NCI-H345 treated with DMSO at 0.1 percent for 48 hours (cell line): ENCODE data around the gene ADAM30.
A peak's percentile ranks its signal among the peaks of the same experiment; 100 is the strongest.
"Not testable (repeated sequence)": the region's sequence is repeated elsewhere in the genome, so short reads cannot be mapped to it uniquely, and the experiment has no call there.

Experiments
- DNase-seq: peaks from one replicate; lab custom pipeline; 2025; ENCODE audit not compliant: unreplicated experiment; lab: John Stamatoyannopoulos, UW

ADAM30 gene

DNA sequence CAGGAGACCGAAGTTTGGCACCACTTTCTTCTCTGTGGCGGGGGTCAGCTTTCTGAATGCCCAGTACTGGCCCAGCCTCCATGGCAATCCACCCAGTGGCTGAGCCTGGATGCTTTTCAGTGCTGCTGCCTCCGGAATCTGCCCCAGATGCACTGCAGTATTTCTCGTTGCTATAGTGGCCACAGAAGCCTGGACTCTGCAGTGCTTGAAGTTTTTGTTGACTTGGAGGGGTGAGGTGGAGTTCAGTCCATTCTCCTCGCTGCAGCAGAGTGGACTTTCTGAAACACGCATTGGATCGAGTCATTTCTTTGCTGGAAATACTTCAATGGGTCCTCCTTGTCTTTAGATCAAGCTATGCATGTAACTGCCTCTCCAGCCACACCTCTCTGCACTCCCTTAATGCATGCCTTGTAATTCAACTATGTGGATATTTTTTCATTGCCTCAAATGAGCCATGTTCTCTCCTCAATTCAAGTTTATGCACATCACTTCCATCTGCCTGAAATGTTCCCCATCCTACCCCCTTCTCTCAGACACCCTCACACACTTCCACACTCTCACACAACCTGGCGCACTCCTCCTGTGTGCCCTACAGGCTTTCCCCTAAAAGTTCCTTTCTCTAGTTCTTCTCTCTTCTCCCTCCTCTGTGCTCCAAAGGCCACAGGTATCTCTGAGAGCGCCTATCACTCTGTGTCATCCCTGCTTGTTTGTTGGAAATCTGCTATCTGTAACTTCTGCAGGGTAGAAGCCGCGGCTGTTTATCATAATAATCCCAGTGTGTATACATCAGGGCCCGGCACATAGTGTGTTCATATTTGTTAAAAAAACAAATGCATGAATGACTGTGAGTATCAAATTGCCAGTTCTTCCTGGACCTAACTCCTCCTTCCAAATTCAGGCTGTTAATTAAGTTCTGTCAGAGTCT lies 16.5 kb downstream of the ADAM30 start:
- no peak for DNase-seq

GRCh38 chr1:119878171-119878570 lies 18.1 kb downstream of the ADAM30 start:
- peak; percentile 33 for DNase-seq

- no peak for DNase-seq
Measured at GRCh38 chr1:119874186-119874585, 22.1 kb downstream of the ADAM30 start.

GRCh38 chr1:119873135-119874015 lies 22.9 kb downstream of the ADAM30 start:
- DNase-seq: no peak

GRCh38 chr1:119871881-119872280 lies 24.4 kb downstream of the ADAM30 start:
- no peak for DNase-seq

DNA sequence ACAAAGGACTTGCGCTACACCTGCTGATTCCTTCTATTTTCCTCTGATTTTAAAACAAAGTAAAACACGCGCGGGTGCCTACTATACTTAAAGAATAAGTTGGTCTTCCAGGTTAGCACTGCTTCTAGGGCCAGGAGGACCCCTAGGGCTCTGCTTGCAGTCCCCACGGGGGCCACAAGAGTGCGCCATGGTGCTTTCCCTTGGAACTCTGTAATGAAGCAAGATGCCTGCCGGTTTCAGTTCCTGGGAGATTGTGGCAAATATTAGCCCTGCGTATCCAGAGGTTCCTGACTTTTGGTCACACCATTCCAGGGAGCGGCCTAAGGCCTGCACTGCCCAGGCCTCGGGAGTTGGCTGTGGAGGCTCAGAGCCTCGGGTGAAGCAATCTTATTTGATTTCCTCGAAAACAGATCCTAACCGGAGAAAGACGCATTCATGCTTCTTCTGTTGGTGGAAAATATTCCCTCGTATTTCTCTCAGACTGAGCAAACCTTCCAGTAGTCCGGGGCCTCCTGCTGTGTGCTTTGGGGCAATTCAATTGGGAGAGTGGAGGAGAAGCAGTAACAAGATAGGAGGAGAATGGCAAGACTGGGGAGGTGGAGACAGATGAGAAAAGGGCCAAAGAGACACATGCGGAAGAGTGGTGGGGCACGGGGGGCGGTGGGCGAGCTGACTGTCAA lies 25.3 kb downstream of the ADAM30 start:
- DNase-seq: peak; percentile 68

DNA sequence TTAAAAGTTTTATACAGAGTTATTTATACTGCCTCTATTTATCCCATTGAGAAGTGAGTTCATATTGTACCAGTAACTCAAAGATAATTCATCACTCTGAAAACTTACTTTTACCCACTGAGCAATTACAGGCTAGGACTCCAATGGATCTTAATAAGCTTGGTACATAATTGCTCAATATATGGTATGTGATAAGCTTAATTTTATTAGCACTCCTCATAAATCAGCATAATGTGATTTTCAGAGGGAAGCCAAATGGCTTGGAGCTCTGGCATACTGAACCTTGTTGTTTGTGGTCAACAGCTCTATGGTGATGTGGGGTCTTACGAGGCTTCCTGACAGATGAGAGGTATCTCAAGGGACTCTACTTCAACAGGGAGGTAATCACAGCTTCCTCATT lies 26.3 kb downstream of the ADAM30 start:
- no peak for DNase-seq

DNA sequence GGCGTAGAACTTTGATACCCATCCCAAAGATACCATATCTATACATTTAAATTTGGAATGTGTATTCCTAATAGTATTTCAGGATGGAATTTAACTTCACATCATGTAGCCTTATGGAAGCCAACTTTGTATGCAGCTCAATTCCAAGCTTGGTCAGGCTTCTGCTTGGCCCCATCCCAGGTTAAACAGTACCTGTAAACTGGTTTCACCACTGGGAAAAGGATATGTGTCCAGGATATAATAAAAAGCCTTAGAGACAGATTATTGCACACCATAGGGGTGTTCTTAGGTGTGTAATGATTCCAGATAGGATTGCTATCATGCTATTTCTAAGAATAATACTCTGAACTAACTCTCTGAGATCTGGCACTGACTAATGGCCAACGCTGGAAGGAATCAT lies 28.1 kb downstream of the ADAM30 start:
- no peak for DNase-seq

DNA sequence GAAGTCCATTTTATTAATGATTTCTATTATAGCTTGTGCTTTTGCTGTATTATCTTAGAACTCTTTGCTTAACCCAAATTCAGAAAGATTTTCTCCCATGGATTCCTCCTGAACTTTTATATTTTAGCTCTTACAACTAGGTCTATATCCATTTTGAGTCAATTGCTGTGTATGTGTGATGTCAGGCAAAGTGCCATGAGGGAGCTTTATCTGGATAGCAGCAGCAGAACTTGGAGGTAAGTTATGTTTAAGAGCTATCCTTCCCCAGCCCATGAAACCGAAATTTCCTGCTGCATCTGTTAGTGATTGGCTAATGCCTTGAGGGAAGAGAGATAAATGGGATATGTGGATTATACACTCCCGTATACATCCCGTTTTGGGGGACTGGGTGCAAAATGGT lies 29.9 kb downstream of the ADAM30 start:
- no peak for DNase-seq

DNA sequence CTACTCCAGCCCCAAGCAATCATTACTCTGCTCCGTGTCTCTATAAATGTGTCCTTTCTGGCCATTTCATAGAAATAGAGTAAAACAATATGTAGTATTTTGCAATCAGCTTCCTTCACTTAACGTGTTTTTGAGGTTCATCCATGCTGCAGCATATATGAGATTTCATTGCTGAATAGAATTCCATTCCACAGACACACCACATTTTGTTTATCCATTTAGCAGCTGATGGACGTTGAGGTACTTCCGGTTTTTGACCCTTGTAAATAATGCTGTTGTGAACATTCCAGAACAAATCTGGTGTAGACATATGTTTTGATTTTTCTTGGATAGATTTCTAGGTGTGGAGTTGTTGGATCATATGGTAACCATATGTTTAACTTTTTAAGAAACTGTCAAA lies 30.7 kb downstream of the ADAM30 start:
- DNase-seq: no peak

DNA sequence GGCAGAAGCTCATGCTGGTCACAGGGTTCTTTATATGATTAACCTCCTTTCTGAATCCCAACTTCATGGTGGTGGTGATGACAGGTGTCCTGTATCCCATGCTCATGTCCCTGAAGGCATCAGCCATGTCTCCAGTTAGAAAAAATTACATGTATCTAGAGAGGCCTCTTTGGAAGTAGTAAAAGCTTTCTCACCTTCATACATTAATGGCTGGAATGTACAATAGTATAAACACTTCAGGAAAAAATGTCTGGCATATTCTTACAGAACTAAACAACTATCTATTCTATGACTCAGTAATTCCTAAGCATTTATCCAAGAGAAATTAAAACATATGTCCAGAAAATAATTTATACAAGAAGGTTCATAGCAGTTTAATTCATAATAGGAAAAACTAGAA lies 34.0 kb downstream of the ADAM30 start:
- DNase-seq: no peak

DNA sequence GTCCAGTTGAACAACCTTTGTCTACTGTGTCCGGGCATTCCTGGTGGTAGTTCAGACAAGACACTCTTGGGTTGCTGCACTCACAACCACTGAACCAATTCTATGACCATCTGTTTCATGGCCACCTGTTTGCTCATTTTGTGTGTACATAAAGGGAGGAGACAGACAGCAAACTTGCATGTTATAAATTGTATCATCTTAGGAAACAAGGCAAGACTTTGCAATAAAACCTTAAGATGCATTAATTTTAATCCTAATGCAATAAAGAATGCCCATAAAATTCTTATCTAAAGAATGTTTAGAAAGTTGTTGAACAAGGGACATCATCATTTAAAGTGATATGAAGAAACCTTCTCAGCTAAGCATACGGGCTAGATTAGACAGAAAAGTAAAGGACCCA lies 34.8 kb downstream of the ADAM30 start:
- no peak for DNase-seq

- DNase-seq: no peak
Measured at GRCh38 chr1:119859647-119860046, 36.7 kb downstream of the ADAM30 start.

DNA sequence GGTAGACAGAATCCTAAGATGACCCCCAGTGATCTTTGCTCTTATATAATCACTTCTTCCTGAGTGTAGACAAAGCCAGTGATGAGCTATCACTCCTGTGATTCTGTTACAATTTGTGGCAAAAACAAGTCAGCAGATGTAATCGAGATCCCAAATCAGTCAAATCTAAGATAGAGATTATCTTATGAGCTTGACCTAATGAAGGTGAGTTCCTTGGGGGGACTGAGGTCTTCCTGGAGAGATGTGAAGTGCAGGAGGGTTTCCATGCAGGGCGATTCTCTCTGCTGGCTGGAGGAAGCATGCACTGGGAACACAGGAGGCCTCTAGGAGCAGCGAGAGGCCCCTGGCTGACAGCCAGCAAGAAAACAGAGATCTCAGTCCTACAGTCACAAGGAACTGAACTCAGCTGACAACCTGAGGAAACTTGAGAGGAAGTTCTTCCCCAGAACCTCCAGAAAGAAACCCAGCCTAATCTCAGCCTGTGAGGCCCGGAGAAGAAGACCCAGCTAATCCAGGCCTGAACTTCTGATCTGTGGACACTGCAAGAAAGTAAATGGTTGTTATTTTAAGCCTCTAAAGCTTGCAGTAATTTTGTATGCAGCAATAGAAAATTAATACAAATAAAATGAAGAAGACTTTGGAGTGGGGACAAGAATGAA lies 37.6 kb downstream of the ADAM30 start:
- DNase-seq: not testable (repeated sequence)

DNA sequence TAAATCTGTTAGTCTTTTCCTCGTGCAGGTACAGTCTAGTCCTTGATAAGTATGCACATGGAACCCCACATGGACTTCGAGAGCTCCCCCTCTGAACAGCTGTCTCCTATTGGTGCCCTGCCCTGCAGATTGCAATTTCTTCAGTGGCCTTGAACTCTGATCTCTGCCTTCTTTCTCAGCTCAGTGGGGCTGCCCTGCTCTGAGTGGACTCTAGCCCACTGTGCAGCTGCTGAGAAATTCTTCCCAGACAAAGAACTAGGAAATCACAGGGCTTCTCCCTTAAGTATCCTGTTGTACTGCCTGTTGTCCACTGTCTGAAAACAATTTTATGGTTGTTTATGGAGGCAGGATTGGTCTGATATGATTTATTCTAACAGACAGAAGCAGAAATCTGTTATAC lies 38.2 kb downstream of the ADAM30 start:
- no peak for DNase-seq

- DNase-seq: no peak
Measured at GRCh38 chr1:119853155-119853554, 43.2 kb downstream of the ADAM30 start.

GRCh38 chr1:119844206-119844605 lies 52.1 kb downstream of the ADAM30 start:
- not testable (repeated sequence) for DNase-seq
